GM12878 (cell line): Measurements from ENCODE around the gene GRM5. TPM values are rescaled to one million over a fixed set of nuclear protein-coding genes. Genes with fewer than 3 reads are reported as not detected.

Experiments used
- ATF7 ChIP-seq: fragments of 450-650 bp; IDR thresholded peaks from 2 replicates; pipeline ENCODE4 v1.6.1; 2016; ENCODE audit warnings: low read depth, mild to moderate bottlenecking
- CBFB ChIP-seq: IDR thresholded peaks from 2 replicates; pipeline ENCODE4 v1.6.1; 2016; ENCODE audit warnings: antibody characterized with exemption, low read depth
- CBX5 ChIP-seq: sonication (generic); IDR thresholded peaks from 2 replicates; pipeline ENCODE4 v1.6.1; 2016; ENCODE audit warnings: low read depth, moderate library complexity, mild to moderate bottlenecking, inconsistent platforms
- CEBPB ChIP-seq, 2 experiments: fragments of 150-350 bp in 1 of 2; IDR thresholded peaks; 2 replicates each; pipeline ENCODE4 v1.6.1; 2012 to 2014; ENCODE audit warnings: low read depth in 2 of 2, low read length in 2 of 2, borderline replicate concordance in 1 of 2, inconsistent platforms in 1 of 2
- CREM ChIP-seq: IDR thresholded peaks from 2 replicates; pipeline ENCODE4 v1.6.1; 2014; ENCODE audit warnings: antibody characterized with exemption, low read depth
- DPF2 ChIP-seq: fragments of 450-650 bp; IDR thresholded peaks from 2 replicates; pipeline ENCODE4 v1.6.1; 2017; ENCODE audit warnings: mild to moderate bottlenecking
- HCFC1 ChIP-seq: fragments of 150-350 bp; IDR thresholded peaks from 2 replicates; pipeline ENCODE4 v1.6.1; 2014; ENCODE audit warnings: low read length
- JUND ChIP-seq: IDR thresholded peaks from 2 replicates; pipeline ENCODE4 v1.6.1; 2012; ENCODE audit warnings: low read depth, mild to moderate bottlenecking, low read length, improper control_type of control experiment, moderate library complexity
- MEF2B ChIP-seq: fragments of 450-650 bp; IDR thresholded peaks from 2 replicates; pipeline ENCODE4 v1.6.1; 2018; ENCODE audit warnings: mild to moderate bottlenecking, moderate library complexity; ENCODE audit not compliant: partially characterized antibody, poor library complexity, severe bottlenecking
- POLR2A ChIP-seq: IDR thresholded peaks from 2 replicates; pipeline ENCODE4 v1.6.1; 2011; ENCODE audit warnings: low read depth, mild to moderate bottlenecking, low read length
- RAD21 ChIP-seq: IDR thresholded peaks from 2 replicates; pipeline ENCODE4 v1.6.1; 2011; ENCODE audit warnings: mild to moderate bottlenecking, low read depth, low read length, moderate library complexity; ENCODE audit not compliant: insufficient read depth
- SKIL ChIP-seq: fragments of 450-650 bp; IDR thresholded peaks from 2 replicates; pipeline ENCODE4 v1.6.1; 2017; ENCODE audit warnings: mild to moderate bottlenecking, low read depth, inconsistent platforms; ENCODE audit not compliant: poor library complexity, severe bottlenecking
- SMAD1 ChIP-seq: fragments of 450-650 bp; IDR thresholded peaks from 2 replicates; pipeline ENCODE4 v1.6.1; 2018; ENCODE audit warnings: mild to moderate bottlenecking, low read depth; ENCODE audit not compliant: partially characterized antibody
- SP1 ChIP-seq: IDR thresholded peaks from one replicate; pipeline ENCODE4 v1.6.1; 2011; ENCODE audit warnings: low read depth, low read length
- ZNF207 ChIP-seq: fragments of 450-650 bp; IDR thresholded peaks from 2 replicates; pipeline ENCODE4 v1.6.1; 2014; ENCODE audit warnings: antibody characterized with exemption, mild to moderate bottlenecking, borderline replicate concordance
- ZNF384 ChIP-seq: IDR thresholded peaks from 2 replicates; pipeline ENCODE4 v1.6.1; 2012; ENCODE audit warnings: low read depth, mild to moderate bottlenecking, low read length, improper control_type of control experiment, borderline replicate concordance
- ZNF592 ChIP-seq: fragments of 450-650 bp; IDR thresholded peaks from 2 replicates; pipeline ENCODE4 v1.6.1; 2017; ENCODE audit warnings: mild to moderate bottlenecking, moderate library complexity
- ZSCAN29 ChIP-seq: fragments of 450-650 bp; IDR thresholded peaks from 2 replicates; pipeline ENCODE4 v1.6.1; 2017; ENCODE audit warnings: mild to moderate bottlenecking, moderate library complexity
- polyA plus RNA-seq, 11 experiments: library from polyadenylated mRNA; depleted of rRNA in 4 of 11; unstranded in 6 of 11; stranded (reverse) in 5 of 11; fragments of >200 nt; fragmentation: Nextera tagmentation in 4 of 11; fragmentation: Illumina TruSeq in 1 of 11; extraction: Ambion mirVana in 4 of 11; extraction: Trizol in 1 of 11; gene quantifications; 1 replicate in 1 of 11; 2 replicates in 10 of 11; pipeline versions ENCODE4 v1.2.1 to v1.2.3, GENCODE V29; 2011 to 2016; ENCODE audit warnings: inconsistent platforms in 2 of 11, missing spikeins in 2 of 11, low read depth in 1 of 11
- total RNA-seq, 4 experiments: library from RNA; depleted of rRNA in 3 of 4; stranded (reverse); fragments of >200 nt in 3 of 4; fragmentation: Illumina TruSeq in 1 of 4; extraction: Trizol in 1 of 4; gene quantifications; 2 replicates each; pipeline versions ENCODE4 v1.2.1 to v1.2.3, GENCODE V29; 2013 to 2021
- TF ChIP-seq, protein P1 (sequence below): IDR thresholded peaks from 2 replicates; pipeline ENCODE4 v1.6.1; 2012; ENCODE audit warnings: low read length, inconsistent platforms

The GRM5 gene
- total and polyA plus RNA-seq, 10 of the 15 experiments (the other 5 are each of a cell fraction or from before 2014, with no cell fraction given): not detected

DNA sequence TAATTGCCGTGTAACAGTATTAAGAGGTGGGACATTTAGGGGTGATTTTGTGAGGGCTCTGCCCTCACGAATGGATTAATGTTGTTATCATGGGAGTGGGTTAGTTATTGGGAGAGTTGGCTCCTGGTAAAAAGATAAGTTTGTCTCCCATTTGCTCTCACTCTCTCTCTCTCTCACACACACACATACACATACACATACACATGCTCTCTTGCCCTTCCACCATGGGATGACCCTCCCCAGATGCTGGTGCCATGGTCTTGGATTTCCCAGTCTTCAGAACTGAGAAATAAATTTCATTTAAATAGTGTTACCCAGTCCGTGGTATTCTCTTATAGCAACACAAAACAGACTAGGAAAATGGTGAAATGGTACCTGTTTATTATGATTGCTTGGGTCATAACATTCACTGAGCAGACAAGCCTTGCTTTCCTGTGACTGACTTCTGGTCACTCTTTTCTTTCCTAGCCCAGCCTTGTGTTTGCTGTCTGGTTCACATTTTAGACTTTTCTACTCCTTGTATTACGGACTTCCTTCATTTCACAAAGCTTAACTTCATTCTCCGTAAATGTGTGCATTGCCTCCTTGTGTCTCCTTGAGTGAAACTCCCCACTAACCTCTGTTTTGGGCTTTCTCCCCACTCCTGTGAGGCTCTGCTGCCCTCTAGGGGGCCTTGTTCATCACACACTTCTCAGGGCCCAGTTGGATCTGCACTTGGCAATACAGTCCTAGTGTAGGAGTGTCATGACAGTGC lies 521.7 kb downstream of the GRM5 start (continued):
- TF ChIP-seq ZNF592 (peak; percentile 61; the same call in 1 of the 2 replicates), ZNF384 (no peak), CREM (no peak), RAD21 (peak; percentile 100), POLR2A (no peak), SP1 (no peak), JUND (no peak), HCFC1 (no peak), SKIL (peak; percentile 64), SMAD1 (no peak), ZSCAN29 (no peak), ZNF207 (no peak), CBX5 (0 out of 2 replicates have a peak, but pooled peaks have one; percentile 51), CEBPB (IDR thresholded peaks at IDR 0.05; ENCODE audit: borderline replicate concordance in 1 of 2, low read depth in 2 of 2, low read length in 2 of 2) (no peak), DPF2 (no peak), MEF2B (no peak), CBFB (peak; percentile 48; the same call in 1 of the 2 replicates), ATF7 (no peak)
- TF ChIP-seq, protein P1, sequence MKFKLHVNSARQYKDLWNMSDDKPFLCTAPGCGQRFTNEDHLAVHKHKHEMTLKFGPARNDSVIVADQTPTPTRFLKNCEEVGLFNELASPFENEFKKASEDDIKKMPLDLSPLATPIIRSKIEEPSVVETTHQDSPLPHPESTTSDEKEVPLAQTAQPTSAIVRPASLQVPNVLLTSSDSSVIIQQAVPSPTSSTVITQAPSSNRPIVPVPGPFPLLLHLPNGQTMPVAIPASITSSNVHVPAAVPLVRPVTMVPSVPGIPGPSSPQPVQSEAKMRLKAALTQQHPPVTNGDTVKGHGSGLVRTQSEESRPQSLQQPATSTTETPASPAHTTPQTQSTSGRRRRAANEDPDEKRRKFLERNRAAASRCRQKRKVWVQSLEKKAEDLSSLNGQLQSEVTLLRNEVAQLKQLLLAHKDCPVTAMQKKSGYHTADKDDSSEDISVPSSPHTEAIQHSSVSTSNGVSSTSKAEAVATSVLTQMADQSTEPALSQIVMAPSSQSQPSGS: no peak
